Measurements from ENCODE around the gene ANLN. TPM values are rescaled to one million over a fixed set of nuclear protein-coding genes. Genes with fewer than 3 reads are reported as not detected.
"Not testable (repeated sequence)": the region's sequence is repeated elsewhere in the genome, so short reads cannot be mapped to it uniquely, and the experiment has no call there.

The ANLN gene
- total RNA-seq, 1 donor from 2014 or later: 41.4 TPM

- DNase-seq (ENCODE audit: low read depth): no peak
Observed at GRCh38 chr7:36460811-36461429, 71.3 kb downstream of the ANLN start.

- DNase-seq (ENCODE audit: low read depth): no peak
Observed at GRCh38 chr7:36462551-36463137, 73.0 kb downstream of the ANLN start.

- no peak for DNase-seq (ENCODE audit: low read depth)
Observed at GRCh38 chr7:36464271-36464670, 74.6 kb downstream of the ANLN start.

- not testable (repeated sequence) for DNase-seq (ENCODE audit: low read depth)
Observed at GRCh38 chr7:36466001-36466400, 76.3 kb downstream of the ANLN start.

GRCh38 chr7:36468370-36469101 is 78.9 kb downstream of the ANLN start:
- no peak for DNase-seq (ENCODE audit: low read depth)

GRCh38 chr7:36469236-36469635 is 79.6 kb downstream of the ANLN start:
- DNase-seq (ENCODE audit: low read depth): no peak

GRCh38 chr7:36472141-36472729 is 82.6 kb downstream of the ANLN start:
- no peak for DNase-seq (ENCODE audit: low read depth)

GRCh38 chr7:36473454-36474282 is 84.0 kb downstream of the ANLN start:
- no peak for DNase-seq (ENCODE audit: low read depth)

GRCh38 chr7:36474283-36475010 is 84.8 kb downstream of the ANLN start:
- DNase-seq (ENCODE audit: low read depth): no peak

- no peak for DNase-seq (ENCODE audit: low read depth)
Observed at GRCh38 chr7:36475011-36475342, 85.3 kb downstream of the ANLN start.

GRCh38 chr7:36475381-36475780 is 85.7 kb downstream of the ANLN start:
- no peak for DNase-seq (ENCODE audit: low read depth)

GRCh38 chr7:36478745-36479144 is 89.1 kb downstream of the ANLN start:
- no peak for DNase-seq (ENCODE audit: low read depth)

- DNase-seq (ENCODE audit: low read depth): not testable (repeated sequence)
Observed at GRCh38 chr7:36483853-36484252, 94.2 kb downstream of the ANLN start.

- no peak for DNase-seq (ENCODE audit: low read depth)
Observed at GRCh38 chr7:36484265-36484664, 94.6 kb downstream of the ANLN start.

- no peak for DNase-seq (ENCODE audit: low read depth)
Observed at GRCh38 chr7:36486336-36486735, 96.7 kb downstream of the ANLN start.

GRCh38 chr7:36487756-36488336 is 98.2 kb downstream of the ANLN start:
- peak; percentile 79 for DNase-seq (ENCODE audit: low read depth)

GRCh38 chr7:36488672-36489071 is 99.0 kb downstream of the ANLN start:
- DNase-seq (ENCODE audit: low read depth): not testable (repeated sequence)

- DNase-seq (ENCODE audit: low read depth): no peak
Observed at GRCh38 chr7:36490419-36490830, 100.8 kb downstream of the ANLN start.

- DNase-seq (ENCODE audit: low read depth): no peak
Observed at GRCh38 chr7:36491317-36491716, 101.7 kb downstream of the ANLN start.

- no peak for DNase-seq (ENCODE audit: low read depth)
Observed at GRCh38 chr7:36496576-36496975, 106.9 kb downstream of the ANLN start.
